ENCODE results near the gene RSRC2.
A peak's percentile ranks its signal among the peaks of the same experiment; 100 is the strongest.
"Not testable (repeated sequence)": the region's sequence is repeated elsewhere in the genome, so short reads cannot be mapped to it uniquely, and the experiment has no call there.

Gene RSRC2

DNA sequence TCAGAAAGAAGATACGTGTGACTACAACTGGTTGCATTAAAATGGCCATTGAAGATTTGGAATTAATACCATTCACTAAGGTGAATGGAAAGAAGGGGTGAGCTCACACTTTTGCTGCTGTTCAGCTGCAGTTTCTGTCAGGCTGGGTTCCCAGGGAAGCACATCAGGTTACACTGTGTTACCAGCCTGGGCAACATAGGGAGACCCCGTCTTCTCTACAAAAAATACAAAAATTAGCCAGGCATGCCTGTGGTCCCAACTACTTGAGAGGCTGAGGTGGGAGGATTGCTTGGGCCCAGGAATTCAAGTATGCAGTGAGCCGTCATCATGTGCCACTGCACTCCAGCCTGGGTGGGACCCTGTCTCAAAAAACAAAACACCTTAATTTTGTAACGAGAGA is 13.1 kb downstream of the RSRC2 start:
- peaks cover 97 to 100% (median 100%) of the 10 kb centered on the region in 11 experiments for H3K36me3 ChIP-seq
- no peaks in the 10 kb centered on the region for H3K9me3 ChIP-seq (replicated peaks in 1 of 11)
- peaks cover 94 to 100% (median 100%) of the 10 kb centered on the region in 11 experiments for H4K20me1 ChIP-seq
- H3K4me3 ChIP-seq, result no peak overlapping the region
- peak overlapping the region in 1 of 11 experiments; percentile 5; a peak in 1 of 22 replicates for H3K9ac ChIP-seq
- no peak overlapping the region for H3K27ac ChIP-seq
- H3K4me1 ChIP-seq, result no peaks in the 10 kb centered on the region
- no peak for TF ChIP-seq Cebpa-rat (IDR thresholded peaks at IDR 0.05)
- H3K4me2 ChIP-seq, result no peak overlapping the region
- no peaks in the 10 kb centered on the region; a peak in 1 of 22 replicates for H3K27me3 ChIP-seq

DNA sequence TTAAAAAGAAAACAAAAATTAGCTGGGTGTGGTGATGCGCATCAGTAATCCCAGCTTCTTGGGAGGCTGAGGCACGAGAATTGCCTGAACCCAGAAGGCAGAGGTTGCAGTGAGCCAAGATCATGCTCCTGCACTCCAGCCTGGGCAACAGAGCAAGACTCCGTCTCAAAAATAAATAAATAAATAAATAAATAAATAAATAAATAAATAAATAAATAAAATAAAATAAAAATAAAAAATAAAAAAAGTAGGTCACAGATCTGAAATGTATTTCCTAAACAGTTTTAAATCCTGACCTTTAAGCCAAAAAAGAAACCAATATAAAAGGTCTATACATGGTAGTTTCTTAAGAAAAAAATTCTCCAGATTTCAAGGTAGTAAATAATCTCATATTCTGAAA is 13.7 kb downstream of the RSRC2 start:
- H3K4me2 ChIP-seq; H3K9me3 ChIP-seq (replicated peaks in 1 of 11); H3K27ac ChIP-seq; H3K9ac ChIP-seq; H3K27me3 ChIP-seq; H3K4me3 ChIP-seq; H3K4me1 ChIP-seq: not testable (repeated sequence)
- Histone ChIP-seq H3K36me3 (peaks cover 97 to 100% (median 100%) of the 10 kb centered on the region in 11 experiments), H4K20me1 (peaks cover 93 to 100% (median 100%) of the 10 kb centered on the region in 11 experiments)

DNA sequence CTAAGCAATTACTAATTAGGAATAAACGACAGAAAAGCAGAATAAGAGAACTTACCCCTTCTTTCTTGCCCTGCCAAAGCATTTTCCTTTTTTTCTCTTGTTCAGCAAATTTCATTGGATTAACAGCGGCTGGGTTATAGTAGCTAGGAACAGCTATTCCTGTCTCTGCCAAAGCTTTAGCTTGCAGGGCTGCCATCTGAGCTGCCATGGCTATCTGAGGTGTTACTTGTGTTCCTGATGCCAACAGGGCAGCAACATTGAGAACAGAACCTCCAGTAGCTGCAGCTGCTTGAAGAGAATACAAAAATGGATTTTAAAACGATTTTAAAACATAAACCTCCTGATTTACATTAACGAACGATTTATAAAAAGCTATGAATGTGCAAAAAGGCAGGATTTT is 18.6 kb downstream of the RSRC2 start:
- H3K36me3 ChIP-seq, result peaks cover 99 to 100% (median 100%) of the 10 kb centered on the region in 11 experiments
- no peaks in the 10 kb centered on the region; a peak in 1 of 22 replicates for H3K27me3 ChIP-seq
- H3K4me2 ChIP-seq, result no peak overlapping the region
- H3K4me3 ChIP-seq, result no peak overlapping the region
- no peaks in the 10 kb centered on the region for H3K9me3 ChIP-seq (replicated peaks in 1 of 11)
- H3K9ac ChIP-seq, result no peak overlapping the region
- no peak for TF ChIP-seq Cebpa-rat (IDR thresholded peaks at IDR 0.05)
- H3K27ac ChIP-seq, result no peak overlapping the region
- H4K20me1 ChIP-seq, result peaks cover 65 to 100% (median 94%) of the 10 kb centered on the region in 11 experiments
- peaks cover 0 to 47% (median 13%) of the 10 kb centered on the region in 10 experiments; a peak in 15 of 20 replicates for H3K4me1 ChIP-seq

DNA sequence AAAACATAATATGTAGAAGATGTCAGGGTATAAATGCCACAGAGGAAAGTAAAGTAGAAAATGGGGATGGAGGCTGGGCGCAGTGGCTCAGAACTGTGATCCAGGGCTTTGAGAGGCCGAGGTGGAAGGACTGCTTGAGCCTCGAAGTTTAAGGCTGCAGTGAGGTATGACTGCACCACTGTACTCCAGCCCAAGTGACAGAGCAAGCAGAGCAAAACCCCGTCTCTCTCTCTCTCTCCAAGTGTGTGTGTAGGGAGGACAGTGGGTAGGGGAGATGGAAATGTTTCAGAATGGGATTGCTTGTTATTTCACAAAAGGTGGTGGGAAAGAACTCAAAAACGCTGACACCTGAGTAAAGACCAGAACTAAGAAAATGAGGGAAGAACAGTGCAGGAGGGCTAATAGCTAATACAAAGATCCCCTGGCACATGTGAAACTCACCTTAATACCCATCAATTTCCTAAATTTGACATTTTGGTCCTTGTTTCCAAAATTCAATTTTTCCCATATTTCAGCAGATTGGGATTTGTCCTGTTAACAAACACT is 20.3 kb downstream of the RSRC2 start:
- no peak for TF ChIP-seq Cebpa-rat (IDR thresholded peaks at IDR 0.05)

DNA sequence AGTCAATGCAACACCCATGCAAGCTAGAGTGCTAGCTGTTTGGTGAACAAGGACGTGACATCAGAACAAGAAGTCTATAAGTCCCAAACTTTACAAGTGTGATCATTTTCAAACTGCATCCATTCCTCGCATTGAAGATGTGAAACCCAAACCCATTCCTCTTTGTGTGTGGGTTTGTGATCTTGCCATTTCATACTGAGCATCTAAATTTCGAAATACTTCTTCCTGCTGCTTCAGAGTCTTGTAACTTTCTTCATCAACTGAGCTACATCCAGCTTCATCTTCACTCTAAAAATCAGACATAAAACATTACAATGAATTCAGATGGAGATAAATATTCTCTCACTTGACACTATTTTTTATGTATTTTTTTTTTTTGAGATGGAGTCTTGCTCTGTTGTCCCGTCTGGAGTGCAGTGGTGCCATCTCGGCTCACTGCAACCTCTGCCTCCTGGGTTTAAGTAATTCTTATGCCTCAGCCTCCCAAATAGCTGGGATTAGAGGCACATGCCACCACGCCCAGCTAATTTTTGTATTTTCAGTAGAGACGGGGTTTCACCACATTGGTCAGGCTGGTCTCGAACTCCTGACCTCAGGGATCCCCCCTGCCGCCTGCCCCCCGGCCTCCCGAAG is 21.2 kb downstream of the RSRC2 start:
- peak overlapping the region in 8 of 11 experiments; percentile 29 to 70 (median 48); a peak in 13 of 22 replicates for H3K27ac ChIP-seq
- peaks cover 39 to 77% (median 68%) of the 10 kb centered on the region in 11 experiments for H4K20me1 ChIP-seq
- H3K9ac ChIP-seq, result peak overlapping the region in 7 of 11 experiments; percentile 1 to 56 (median 46); a peak in 10 of 22 replicates
- no peak overlapping the region for H3K4me3 ChIP-seq
- H3K4me1 ChIP-seq, result peaks cover 16 to 68% (median 32%) of the 10 kb centered on the region in 10 experiments
- H3K36me3 ChIP-seq, result peaks cover 77 to 84% (median 79%) of the 10 kb centered on the region in 11 experiments
- no peaks in the 10 kb centered on the region for H3K27me3 ChIP-seq
- peak overlapping the region in 7 of 11 experiments; percentile 8 to 49 (median 31); a peak in 10 of 22 replicates for H3K4me2 ChIP-seq
- TF ChIP-seq Cebpa-rat (IDR thresholded peaks at IDR 0.05), result peak in 6 of 11 experiments; percentile 6 to 52 (median 34); a peak in 3 of 22 replicates
- no peaks in the 10 kb centered on the region for H3K9me3 ChIP-seq (replicated peaks in 1 of 11)

More for the DNA sequence above, 20.3 kb downstream of the RSRC2 start:
- Histone ChIP-seq H3K27me3 (no peaks in the 10 kb centered on the region), H3K4me1 (peaks cover 11 to 64% (median 30%) of the 10 kb centered on the region in 10 experiments), H3K4me2 (peak overlapping the region in 4 of 11 experiments; percentile 8 to 49 (median 34); a peak in 7 of 22 replicates), H3K36me3 (peaks cover 86 to 93% (median 89%) of the 10 kb centered on the region in 11 experiments), H3K9ac (peak overlapping the region in 2 of 11 experiments; percentile 10 to 56; a peak in 3 of 22 replicates), H4K20me1 (peaks cover 49 to 86% (median 78%) of the 10 kb centered on the region in 11 experiments), H3K9me3 (replicated peaks in 1 of 11) (no peaks in the 10 kb centered on the region), H3K4me3 (no peak overlapping the region), H3K27ac (peak overlapping the region in 8 of 11 experiments; percentile 28 to 70 (median 48); a peak in 10 of 22 replicates)

DNA sequence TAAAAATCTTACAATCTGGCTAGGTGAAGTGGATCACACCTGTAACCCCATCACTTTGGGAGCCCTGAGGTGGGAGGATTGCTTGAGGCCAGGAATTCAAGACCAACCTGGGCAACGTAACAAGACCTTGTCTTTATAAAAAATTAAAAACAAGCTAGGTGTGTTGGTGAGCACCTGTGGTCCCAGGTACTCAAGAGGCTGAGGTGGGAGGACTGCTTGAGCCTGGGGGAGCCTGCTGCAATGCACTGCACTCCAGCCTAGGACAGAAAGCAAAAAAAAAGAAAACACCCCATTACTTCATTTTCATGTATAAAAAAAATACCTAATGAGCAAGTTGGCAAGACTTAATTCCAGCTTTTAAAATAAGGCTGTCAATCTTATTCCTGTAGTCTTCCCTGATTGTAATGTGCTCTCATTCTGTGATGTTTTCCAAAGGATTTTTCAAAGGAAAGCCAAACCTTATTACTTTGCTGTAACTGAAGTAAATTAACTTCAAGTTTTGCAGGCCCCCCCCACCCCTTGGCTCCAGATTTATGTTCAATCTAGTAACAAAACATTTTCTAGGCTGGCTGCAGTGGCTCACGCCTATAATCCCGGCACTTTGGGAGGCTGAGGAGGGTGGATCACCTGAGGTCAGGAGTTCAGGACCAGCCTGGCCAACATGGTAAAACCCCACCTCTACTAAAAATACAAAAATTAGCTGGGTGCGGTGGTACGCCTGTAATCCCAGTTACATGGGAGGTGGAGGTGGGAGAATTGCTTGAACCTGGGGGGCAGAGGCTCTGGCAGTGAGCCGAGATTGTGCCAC is 22.7 kb downstream of the RSRC2 start:
- Histone ChIP-seq H4K20me1 (peaks cover 24 to 72% (median 57%) of the 10 kb centered on the region in 11 experiments), H3K27me3 (no peaks in the 10 kb centered on the region), H3K4me1 (peaks cover 22 to 74% (median 38%) of the 10 kb centered on the region in 10 experiments), H3K27ac (peak overlapping the region in 1 of 11 experiments; percentile 70; a peak in 3 of 22 replicates), H3K9me3 (replicated peaks in 1 of 11) (no peaks in the 10 kb centered on the region), H3K4me2 (0 out of 22 replicates have a peak overlapping the region, but pooled peaks of 1 of the 11 experiments have one; percentile 6), H3K36me3 (peaks cover 62 to 68% (median 64%) of the 10 kb centered on the region in 11 experiments), H3K9ac (no peak overlapping the region), H3K4me3 (no peak overlapping the region)
- no peak for TF ChIP-seq Cebpa-rat (IDR thresholded peaks at IDR 0.05)

DNA sequence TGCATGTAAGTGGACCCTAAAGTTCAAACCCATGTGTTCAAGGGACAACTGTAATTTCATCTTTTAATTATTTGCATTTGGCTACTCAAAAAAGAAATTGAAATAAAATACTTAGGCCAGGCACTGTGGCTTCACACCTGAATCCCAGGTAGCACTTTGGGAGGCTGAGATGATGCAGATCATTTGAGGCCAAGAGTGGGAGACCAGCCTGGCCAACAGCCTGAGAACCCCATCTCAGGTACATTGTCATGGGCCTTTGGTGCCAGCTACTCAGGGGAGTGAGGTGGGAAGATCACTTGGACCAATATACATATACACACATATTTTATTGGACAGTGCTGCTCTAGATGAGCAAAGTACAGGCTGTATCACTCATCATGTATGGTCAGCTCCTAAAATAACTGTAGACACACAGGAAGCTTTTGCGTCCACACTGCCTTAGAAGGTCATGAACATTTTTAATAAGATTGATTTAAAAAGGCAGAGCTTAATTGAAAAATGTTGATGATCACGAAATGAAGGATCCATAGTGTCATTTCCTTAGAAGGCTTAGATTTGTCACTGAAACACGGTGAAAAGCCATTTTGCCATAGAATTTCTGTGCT is 23.5 kb downstream of the RSRC2 start:
- H3K36me3 ChIP-seq, result peaks cover 54 to 61% (median 56%) of the 10 kb centered on the region in 11 experiments
- H3K27ac ChIP-seq, result peak overlapping the region in 2 of 11 experiments; percentile 96 to 97; a peak in 3 of 22 replicates
- peaks cover 30 to 80% (median 46%) of the 10 kb centered on the region in 10 experiments for H3K4me1 ChIP-seq
- H3K4me2 ChIP-seq, result peak overlapping the region in 5 of 11 experiments; percentile 75 to 99 (median 82); a peak in 6 of 22 replicates
- H3K9me3 ChIP-seq (replicated peaks in 1 of 11), result no peaks in the 10 kb centered on the region
- H4K20me1 ChIP-seq, result peaks cover 18 to 72% (median 53%) of the 10 kb centered on the region in 11 experiments
- no peaks in the 10 kb centered on the region for H3K27me3 ChIP-seq
- H3K9ac ChIP-seq, result no peak overlapping the region; a peak in 1 of 22 replicates
- no peak overlapping the region for H3K4me3 ChIP-seq
- no peak for TF ChIP-seq Cebpa-rat (IDR thresholded peaks at IDR 0.05)

DNA sequence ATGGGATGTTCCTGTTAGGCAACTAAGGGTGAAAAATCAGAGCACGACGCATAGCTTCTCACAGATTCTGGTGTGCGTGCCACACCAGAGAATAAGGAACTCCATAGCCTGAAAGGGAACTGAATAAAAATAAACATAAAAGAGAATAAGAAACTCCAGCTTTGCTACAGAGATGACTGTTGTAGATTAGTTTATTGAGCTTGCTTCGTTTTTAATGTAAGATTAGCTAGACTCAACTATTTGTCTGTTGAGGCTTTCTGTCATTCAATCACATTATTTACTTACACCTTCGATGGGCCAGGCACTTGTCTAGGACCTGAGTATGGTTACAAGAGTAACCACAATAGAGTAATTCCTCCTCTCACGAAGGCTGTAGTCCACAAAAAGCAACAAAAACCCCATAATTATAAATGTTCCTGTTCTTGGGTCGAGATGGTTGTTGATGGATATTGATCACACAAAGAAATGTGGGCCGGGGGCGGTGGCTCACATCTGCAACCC is 25.2 kb downstream of the RSRC2 start:
- H3K4me2 ChIP-seq, result peak overlapping the region; percentile 55 to 99 (median 81)
- peak overlapping the region; percentile 80 to 96 (median 86) for H3K4me3 ChIP-seq
- peak overlapping the region; percentile 52 to 97 (median 92) for H3K27ac ChIP-seq
- H4K20me1 ChIP-seq, result peaks cover 3 to 72% (median 38%) of the 10 kb centered on the region in 11 experiments; a peak in 18 of 22 replicates
- H3K36me3 ChIP-seq, result peaks cover 39 to 56% (median 51%) of the 10 kb centered on the region in 11 experiments
- TF ChIP-seq Cebpa-rat (IDR thresholded peaks at IDR 0.05), result no peak
- H3K9me3 ChIP-seq (replicated peaks in 1 of 11), result no peaks in the 10 kb centered on the region
- H3K4me1 ChIP-seq, result peaks cover 44 to 80% (median 60%) of the 10 kb centered on the region in 10 experiments
- H3K27me3 ChIP-seq, result no peaks in the 10 kb centered on the region
- peak overlapping the region; percentile 91 to 97 (median 94) for H3K9ac ChIP-seq
